RWPE1 (cell line): Measurements from ENCODE around the gene AMDHD2.
A peak's percentile ranks its signal among the peaks of the same experiment; 100 is the strongest.

Experiments
- CTCF ChIA-PET: fragments of 350-600 bp; sonication (Branson Sonifier 250); formaldehyde crosslinking; extraction: SDS; loops from one replicate; lab custom pipeline; 2021; lab: Yijun Ruan, JAX
- POLR2A ChIA-PET: fragments of 400-600 bp; formaldehyde crosslinking; extraction: SDS; loops from one replicate; lab custom pipeline; 2020; ENCODE audit warnings: antibody characterized with exemption; ENCODE audit not compliant: low non-redundant PET; lab: Yijun Ruan, JAX
- DNase-seq: peaks from one replicate; pipeline ENCODE4 v3.0.0; 2012; ENCODE audit warnings: low spot score
- H3K27ac ChIP-seq: fragments of 450-650 bp; 2 replicates; pipeline ENCODE4 v1.5.1; 2017
- TF ChIP-seq, protein P1 (sequence below): fragments of 450-650 bp; conservative IDR thresholded peaks from 2 replicates; pipeline ENCODE4 v1.5.1; 2017; ENCODE audit warnings: low read depth, mild to moderate bottlenecking

Gene AMDHD2

DNA sequence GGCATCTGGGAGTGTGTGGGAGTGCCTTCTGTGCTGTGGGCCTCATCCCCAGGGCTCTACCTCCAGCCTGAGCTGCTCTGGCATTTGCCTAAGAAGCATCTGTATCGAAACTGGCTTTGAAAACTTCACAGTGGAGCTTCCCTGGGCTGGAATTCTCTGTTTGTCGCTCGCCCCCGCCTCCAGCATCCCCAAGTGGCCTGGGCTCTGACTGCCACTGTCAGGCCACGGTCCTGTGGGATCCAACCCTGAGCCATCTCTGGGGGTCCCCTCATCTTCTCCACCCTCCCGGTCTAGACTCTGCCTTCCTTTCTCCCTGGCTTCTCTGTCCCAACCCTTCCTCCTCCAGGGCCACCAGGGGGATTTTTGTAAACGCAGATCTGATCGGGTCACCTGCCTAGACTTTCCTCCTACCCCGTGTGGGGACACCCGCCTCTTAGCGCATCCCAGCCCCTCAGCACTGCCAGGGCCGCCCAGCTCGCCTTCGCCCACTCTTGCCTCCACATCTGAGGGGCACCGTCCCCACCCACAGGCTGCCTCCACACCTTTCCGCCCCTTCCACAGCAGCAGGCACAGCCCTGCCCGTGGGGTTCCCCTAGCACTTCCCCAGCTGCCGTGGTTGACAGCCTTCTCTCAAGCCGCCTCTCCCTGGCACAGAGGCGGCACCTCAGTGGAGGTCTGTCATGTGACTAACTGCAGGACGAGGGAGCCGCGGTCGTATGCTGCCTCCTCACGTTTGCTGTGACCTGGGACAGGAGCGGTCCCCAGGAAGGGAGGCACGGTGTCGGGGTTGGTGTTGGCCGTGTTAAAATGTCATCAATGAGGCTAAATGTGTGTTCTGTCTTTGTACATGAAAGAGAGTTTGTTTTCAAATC, 33.3 kb upstream of the AMDHD2 start:
- TF ChIP-seq, protein P1, sequence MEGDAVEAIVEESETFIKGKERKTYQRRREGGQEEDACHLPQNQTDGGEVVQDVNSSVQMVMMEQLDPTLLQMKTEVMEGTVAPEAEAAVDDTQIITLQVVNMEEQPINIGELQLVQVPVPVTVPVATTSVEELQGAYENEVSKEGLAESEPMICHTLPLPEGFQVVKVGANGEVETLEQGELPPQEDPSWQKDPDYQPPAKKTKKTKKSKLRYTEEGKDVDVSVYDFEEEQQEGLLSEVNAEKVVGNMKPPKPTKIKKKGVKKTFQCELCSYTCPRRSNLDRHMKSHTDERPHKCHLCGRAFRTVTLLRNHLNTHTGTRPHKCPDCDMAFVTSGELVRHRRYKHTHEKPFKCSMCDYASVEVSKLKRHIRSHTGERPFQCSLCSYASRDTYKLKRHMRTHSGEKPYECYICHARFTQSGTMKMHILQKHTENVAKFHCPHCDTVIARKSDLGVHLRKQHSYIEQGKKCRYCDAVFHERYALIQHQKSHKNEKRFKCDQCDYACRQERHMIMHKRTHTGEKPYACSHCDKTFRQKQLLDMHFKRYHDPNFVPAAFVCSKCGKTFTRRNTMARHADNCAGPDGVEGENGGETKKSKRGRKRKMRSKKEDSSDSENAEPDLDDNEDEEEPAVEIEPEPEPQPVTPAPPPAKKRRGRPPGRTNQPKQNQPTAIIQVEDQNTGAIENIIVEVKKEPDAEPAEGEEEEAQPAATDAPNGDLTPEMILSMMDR: no peak
- H3K27ac ChIP-seq: 0 out of 2 replicates have a peak overlapping the region, but pooled peaks have one; percentile 3
- POLR2A ChIA-PET: no interaction called here
- CTCF ChIA-PET: no interaction called here
- no peak for DNase-seq

DNA sequence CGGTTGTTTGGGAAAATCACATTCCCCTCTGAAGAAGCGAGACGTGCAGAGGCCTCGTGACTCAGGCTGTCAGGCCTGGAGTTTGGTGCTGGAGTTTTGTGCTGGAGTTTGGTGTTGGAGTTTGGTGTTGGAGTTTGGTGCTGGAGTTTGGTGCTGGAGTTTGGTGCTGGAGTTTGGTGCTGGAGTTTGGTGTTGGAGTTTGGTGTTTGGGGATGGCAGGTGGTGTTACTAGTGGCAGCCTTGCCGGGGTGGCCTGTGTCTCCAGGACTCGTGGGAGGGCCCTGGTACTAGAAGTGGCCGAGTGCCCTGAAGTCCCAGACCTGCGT, 32.7 kb upstream of the AMDHD2 start:
- ChIA-PET POLR2A (no interaction called here), CTCF (no interaction called here)
- H3K27ac ChIP-seq: 0 out of 2 replicates have a peak overlapping the region, but pooled peaks have one; percentile 3
- DNase-seq: no peak
- TF ChIP-seq, protein P1: no peak

DNA sequence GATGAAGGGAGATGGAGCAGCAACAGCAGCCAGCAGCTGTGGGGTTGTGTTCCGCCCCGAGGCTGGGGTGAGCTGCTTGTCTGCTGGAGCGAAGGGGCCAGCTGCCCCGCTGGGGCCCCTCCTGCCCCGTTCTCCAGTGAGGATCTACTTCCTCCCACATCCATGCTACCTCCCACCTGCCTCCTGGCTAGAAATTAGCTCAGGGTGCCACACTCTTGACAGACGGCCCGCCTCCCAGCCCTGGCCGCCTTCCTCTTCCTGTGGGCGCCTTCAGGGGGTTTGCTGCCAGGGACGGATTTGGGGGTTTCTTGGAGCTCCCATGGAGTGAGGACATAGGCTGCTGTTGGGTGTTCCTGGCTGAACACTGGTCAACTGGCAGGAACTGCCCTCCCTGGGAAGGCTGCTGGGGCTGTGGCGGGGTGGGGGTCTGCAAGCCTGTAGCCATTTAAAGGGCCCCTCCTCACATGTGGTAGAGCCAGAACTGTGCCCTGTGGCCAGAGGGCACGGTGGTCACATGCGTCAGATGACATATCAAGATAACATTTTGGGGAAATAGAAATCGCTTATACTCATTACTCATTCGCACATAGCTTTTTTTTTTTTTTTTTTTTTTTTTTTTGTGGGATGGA, 32.2 kb upstream of the AMDHD2 start:
- POLR2A ChIA-PET: interaction anchor here (0.6 to 1.1 kb wide), 2 partner anchors 11 to 21 kb away, joined by 8 to 11 read pairs; no protein-coding TSS in a partner anchor
- CTCF ChIA-PET: no interaction called here

GRCh38 chr16:2489581-2489980, 30.6 kb upstream of the AMDHD2 start:
- TF ChIP-seq, protein P1: no peak
- ChIA-PET POLR2A (no interaction called here), CTCF (interaction anchor here (0.5 kb wide), 1 partner anchor 20 kb away, joined by 3 read pairs; no protein-coding TSS in a partner anchor)
- DNase-seq: no peak
- H3K27ac ChIP-seq: no peak overlapping the region

More for the DNA sequence above, 32.2 kb upstream of the AMDHD2 start:
- TF ChIP-seq, protein P1: no peak
- H3K27ac ChIP-seq: no peak overlapping the region
- DNase-seq: no peak

DNA sequence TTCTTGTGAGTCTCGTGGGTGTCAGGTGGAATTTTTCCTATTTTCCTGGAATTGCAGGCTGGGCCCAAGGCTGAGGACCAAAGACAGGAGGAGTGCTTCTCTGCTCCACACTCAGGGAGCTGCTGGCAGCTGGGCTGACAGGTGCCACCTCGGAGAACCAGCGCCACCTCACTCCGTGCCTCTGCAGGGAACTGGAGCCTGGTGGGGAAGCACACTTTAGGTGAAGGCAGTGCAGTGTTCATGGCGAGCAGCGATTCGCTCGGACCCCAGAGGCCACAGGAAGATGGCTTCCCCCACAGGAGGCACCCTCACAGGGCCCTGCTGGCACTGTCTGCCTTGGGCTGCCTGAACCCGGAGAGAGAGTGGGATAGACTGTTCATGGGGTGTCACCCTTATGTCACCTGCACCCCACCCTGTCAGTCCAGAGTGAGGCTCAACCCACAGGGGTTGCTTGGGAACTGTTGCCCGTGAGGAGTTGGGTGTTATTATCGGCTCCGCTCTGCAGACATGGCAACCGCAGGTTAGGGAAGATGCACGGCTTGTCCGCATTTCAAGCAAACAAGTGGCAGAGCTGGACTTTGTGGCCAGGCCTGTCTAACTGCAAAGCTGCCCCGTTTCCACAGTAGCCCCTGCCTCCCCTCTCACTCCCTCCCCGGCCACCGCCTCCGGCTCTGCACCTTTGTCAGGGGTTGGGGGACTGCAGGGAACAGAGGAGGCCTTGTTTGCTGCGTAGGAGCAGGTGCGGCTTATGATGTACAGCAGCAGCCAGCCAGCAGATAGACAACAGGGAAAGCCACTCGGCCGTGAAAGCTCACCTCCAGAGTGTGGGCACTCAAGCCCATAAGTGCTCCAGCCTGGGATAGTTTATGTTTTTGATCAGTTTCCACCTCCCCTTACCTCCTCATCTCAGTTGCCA, 29.7 kb upstream of the AMDHD2 start:
- ChIA-PET POLR2A (no interaction called here), CTCF (no interaction called here)
- TF ChIP-seq, protein P1: no peak
- DNase-seq: no peak
- H3K27ac ChIP-seq: no peak overlapping the region

- POLR2A ChIA-PET: no interaction called here
- TF ChIP-seq, protein P1: no peak
- CTCF ChIA-PET: no interaction called here
- H3K27ac ChIP-seq: peak overlapping the region; percentile 8; the same call in 1 of the 2 replicates
- DNase-seq: no peak
Observed at GRCh38 chr16:2492292-2492691, 27.9 kb upstream of the AMDHD2 start.
